HG03354 (cell line): ENCODE measurements around the gene FYCO1.

Source experiments
- ATAC-seq: cut with Tn5 transposase; IDR thresholded peaks from one replicate; pipeline ENCODE4 v1.9.1; 2021; ENCODE audit warnings: mild to moderate bottlenecking; ENCODE audit not compliant: unreplicated experiment, poor library complexity, severe bottlenecking

The FYCO1 gene

DNA sequence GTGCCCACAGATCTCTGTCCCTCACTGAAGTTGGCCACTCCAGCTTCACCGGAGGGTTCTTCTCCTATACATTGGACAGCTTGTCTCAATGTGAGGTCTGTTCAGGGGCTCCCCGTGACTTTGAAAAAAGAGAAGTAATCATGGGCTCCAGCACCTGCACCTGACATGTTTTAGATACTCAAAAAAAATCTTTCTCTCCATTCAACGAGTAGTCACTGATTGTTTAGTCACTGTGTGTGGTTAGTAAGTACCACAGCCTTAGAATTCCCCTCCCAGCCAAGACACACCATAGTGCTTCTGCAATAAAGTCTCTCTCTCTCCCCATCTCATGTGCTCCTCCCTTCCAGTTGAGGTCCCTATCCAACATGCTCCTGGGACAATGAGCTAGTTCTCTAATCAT, 90.7 kb downstream of the FYCO1 start:
- no peak for ATAC-seq

DNA sequence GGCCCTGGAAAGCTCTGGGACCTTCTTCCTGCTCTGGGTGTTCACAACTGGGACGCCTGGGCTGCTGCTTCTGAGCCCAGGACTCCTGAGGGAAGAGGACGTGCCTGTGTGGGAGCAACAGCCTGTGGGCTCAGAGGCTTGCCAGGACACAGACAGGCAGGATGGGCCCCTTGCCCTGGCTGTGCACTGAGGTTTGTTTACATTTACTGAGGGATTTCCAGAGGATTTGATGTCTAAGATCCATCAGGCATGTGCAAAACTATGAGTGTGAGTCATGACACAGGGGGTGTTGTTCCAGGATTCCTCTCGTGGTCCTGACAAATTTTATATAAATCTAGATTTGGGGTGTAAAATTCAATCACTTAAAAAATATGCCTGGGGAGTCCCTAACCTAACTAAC, 98.7 kb downstream of the FYCO1 start:
- no peak for ATAC-seq

- no peak for ATAC-seq
These were observed 99.7 kb downstream of the FYCO1 start for GRCh38 chr3:45895686-45896468.

DNA sequence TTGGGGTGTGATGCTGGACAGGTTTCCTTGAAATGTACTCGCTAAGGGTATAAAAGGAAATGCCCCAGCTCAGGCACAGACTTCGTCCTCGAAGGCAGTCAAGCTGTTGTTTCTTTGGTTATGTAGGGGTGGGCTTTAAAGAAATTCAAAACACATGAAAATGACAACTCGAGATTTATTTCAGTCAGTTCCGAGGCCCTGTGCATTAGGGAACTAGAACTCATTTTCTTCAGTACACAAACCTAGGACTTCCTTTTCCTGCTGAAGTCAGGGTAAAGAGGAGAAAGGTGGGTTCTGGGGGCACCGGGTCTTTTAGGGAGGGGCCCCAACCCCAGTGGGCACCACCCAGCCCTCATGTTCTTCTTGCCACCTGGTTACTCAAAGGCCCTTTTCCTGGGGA, 101.6 kb downstream of the FYCO1 start:
- no peak for ATAC-seq

DNA sequence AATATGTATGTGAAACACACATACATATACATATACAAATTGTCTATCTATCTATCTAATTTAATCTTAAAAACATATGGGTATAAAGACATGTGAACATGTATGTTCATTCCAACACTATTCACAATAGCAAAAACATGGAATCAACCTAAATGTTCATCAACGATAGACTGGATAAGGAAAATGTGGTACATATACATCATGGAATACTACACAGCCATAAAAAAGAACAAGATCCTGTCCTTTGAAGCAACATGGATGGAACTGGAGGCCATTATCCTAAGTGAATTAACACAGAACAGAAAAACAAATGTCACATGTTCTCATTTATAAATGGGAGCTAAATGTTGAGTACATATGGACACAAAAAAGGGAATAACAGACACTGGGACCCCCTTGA, 103.5 kb downstream of the FYCO1 start:
- ATAC-seq = no peak

DNA sequence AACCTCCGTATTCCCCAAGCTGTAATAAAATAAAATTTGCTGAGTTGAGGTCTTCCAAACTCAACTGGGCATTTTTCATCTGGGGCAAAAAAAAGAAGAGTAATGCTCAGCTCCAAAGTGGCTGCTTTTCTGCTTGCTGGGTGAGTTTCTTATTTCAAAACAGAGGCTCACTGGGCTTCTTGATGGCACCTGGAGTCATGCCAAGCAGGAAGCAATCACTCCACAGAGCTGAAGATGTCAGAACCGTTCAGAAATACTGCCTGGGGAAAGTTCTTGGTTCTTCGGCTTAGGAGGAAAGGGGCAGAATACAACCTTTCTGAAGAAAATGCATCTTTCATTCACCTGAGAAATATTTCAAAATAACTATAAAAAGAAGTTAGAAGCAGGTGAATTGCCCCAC, 105.2 kb downstream of the FYCO1 start:
- ATAC-seq = no peak

GRCh38 chr3:45889337-45889736, 106.3 kb downstream of the FYCO1 start:
- ATAC-seq = no peak

- ATAC-seq = no peak
These were observed 107.7 kb downstream of the FYCO1 start for GRCh38 chr3:45887759-45888511.

DNA sequence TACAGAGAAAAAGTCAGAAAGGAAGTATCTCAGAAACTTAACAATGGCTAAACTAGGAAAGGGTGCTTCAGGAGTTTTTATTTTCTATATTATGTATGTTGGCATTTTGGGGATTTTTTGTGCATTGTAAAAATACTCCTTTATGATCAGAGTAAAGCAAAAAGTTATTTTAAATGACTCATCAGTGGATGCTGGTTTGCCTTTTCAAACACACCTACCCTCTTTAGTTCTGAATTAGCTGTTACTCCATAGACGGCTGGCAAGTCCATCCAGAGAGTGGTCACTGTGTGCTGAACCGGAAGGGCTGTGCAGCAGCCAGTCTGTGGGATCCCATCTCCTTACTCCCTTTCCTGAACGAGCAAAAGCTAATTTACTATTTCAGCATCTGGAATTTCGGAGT, 108.3 kb downstream of the FYCO1 start:
- ATAC-seq = no peak

DNA sequence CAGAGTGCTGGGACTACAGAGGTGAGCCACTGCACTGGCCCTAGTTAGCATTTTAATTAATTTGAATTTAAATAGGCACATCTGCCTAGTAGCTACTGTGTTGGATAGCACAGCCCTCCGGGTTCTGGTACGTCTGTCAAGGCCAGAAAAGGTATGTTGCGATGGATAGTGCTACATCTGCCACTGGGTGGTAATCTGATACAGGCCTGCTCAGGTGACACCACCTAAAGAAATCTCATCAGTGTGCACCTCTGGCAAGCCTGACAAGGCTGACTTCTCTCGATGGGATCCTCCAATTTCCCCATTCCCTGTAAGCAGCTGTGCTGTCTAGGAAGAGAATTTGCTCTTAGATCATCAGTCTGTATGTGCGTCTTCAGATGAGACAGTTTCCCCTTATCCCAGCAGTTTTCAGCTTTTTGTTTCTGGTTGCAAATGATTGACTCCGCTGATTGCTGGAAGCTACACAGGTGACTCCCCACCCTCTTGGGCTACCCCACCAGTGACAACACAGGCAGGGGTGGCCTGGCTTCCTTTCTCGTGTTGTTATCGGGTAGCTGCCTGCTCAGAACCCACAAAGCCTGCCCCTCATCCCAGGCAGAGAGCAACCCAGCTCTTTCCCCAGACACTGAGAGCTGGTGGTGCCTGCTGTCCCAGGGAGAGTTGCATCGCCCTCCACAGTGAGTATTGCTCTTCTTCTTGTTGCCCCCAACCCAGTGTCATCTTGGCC, 109.5 kb downstream of the FYCO1 start, which contains the start of gene CCR9:
Gene CCR9 (plus strand): TSS at position 565 of the 727 bp plus-strand sequence. CDS start 8,391 bp downstream, outside the sequence.
- ATAC-seq = no peak

DNA sequence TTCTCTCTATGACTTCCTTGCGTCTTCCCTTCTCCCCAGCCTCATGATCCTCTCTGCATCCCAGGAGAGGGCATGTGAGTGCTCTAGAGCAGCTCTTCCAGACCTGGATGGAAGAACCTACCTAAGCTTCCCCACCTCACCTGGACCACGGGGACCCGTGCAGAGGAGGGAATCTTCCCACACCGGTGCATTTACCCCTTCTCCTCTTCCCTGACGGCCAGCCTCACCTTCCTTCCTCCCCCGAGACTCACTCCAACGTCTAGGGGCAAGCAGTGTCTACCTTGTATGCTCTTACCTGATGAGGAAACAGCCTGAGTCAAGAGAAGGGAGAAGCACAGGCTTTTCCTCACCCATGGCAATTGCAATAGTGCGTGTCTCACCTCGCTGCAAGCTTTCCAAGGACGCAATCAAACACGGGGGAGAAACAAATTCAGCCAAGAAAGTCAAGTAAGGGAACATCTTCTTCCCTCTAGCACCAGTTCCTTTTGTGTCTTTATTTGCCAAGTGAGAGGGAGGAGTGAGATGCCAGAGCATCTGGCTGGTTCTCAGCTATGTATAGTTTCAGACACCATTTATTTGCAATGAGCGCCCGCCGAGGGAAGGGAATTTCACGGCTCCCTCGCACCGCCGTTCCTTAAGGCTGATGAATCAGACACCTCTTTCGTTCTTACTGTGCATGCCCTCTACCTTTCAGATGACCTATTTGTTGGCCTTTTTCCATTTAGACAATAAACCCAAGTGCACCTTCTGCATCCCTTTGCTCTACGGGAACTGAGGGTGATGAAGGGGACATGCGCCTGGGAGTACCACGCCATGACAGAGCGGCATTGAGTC, 111.0 kb downstream of the FYCO1 start:
- ATAC-seq = no peak

DNA sequence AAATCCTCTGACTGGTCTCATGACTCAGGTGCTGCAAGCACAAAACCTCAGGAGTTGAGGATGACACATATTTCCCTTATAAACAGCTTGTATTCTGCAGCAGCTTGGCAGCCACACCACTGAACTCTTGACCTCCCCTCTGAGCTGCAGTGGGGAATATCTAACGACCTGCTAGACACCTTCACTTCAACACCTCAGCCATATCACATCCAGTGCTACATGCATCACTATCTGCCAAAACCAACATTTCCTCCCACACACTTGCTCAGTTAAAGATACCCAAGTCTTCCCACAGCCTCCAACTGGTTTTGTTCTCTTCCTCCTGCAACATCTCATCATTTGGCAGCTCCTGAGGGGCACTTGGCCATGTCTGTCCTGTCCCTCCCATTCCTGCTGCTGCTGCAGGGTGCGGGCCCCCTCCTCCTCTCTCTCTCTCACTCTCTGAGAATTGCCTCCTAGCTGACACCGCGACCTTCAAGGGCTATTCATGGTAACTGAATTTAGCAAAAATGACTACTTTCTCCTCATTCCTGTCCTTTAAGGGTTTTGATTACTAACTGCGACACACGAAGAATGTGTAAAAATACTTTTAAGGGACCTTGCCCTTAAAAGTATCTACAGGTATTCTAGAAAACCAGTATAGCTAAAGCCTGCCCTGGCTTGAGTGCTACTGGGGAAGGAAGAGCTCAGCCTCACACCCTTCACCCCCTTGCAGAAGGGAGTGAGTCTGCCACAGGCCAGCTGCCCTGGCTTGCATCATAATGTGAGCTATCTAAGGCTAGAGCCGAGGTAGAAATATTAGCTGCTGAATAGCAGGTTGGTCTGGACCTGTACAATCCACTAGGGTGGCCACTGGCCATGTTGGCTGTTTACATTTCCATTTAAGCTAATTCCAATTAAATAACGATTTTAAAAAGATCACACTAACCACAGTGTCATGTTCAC, 114.3 kb downstream of the FYCO1 start:
- ATAC-seq = no peak

GRCh38 chr3:45880725-45881077, 114.9 kb downstream of the FYCO1 start:
- no peak for ATAC-seq

GRCh38 chr3:45878124-45878523, 117.5 kb downstream of the FYCO1 start:
- ATAC-seq = no peak

GRCh38 chr3:45874677-45875346, 120.8 kb downstream of the FYCO1 start:
- no peak for ATAC-seq

DNA sequence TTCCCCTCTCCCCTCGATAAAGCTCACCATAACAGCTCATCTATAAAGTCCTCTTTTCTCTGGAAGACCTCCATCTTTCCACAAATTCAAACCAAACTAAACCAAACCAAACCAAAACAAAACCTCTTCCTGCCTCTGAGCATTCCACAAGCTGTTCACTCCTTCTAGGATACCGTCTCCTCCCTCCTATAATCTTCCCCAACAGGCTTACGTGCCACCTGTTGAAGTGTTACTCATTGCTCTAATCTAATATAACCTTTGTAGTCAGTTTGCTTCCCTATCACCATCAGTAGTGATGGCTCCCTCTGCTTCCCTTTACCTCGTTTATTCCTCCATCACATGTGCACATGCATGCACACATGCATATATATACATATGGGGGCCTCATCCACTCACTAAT, 122.0 kb downstream of the FYCO1 start:
- no peak for ATAC-seq

- ATAC-seq = no peak
These were observed 122.6 kb downstream of the FYCO1 start for GRCh38 chr3:45873036-45873435.

- no peak for ATAC-seq
These were observed 123.1 kb downstream of the FYCO1 start for GRCh38 chr3:45872569-45872968.
